ENCODE measurements around the gene CSMD2. TPM values are rescaled to one million over a fixed set of nuclear protein-coding genes. Genes with fewer than 3 reads are reported as not detected.

The CSMD2 gene
- total RNA-seq, 2 experiments from 2014 or later = not detected

GRCh38 chr1:33745942-33746341 is 419.1 kb downstream of the CSMD2 start:
- Histone ChIP-seq H3K27me3 (ENCODE audit: control insufficient read depth in 1 of 2, insufficient read depth in 2 of 2, low read length in 2 of 2) (peaks cover 3 to 8% of the 10 kb centered on the region in 2 experiments), H3K4me3 (ENCODE audit: low read length) (no peak overlapping the region), H3K36me3 (ENCODE audit: insufficient read depth, low read length) (no peaks in the 10 kb centered on the region), H3K9me3 (ENCODE audit: control insufficient read depth in 1 of 2, insufficient read depth in 1 of 2, low read length in 2 of 2) (peaks cover 0 to 6% of the 10 kb centered on the region in 2 experiments), H3K4me1 (ENCODE audit: insufficient read depth, low read length) (no peaks in the 10 kb centered on the region), H3K27ac (ENCODE audit: low read depth in 1 of 2, low read length in 2 of 2) (no peak overlapping the region)
- peaks cover 2% of the 10 kb centered on the region for H3K9me3 Mint-ChIP-seq
- no peak overlapping the region for H3K27ac Mint-ChIP-seq
- ATAC-seq (ENCODE audit: poor library complexity) (no peak), DNase-seq (no peak)
- H3K27me3 Mint-ChIP-seq = peaks cover 18% of the 10 kb centered on the region
- TF ChIP-seq, protein P1, sequence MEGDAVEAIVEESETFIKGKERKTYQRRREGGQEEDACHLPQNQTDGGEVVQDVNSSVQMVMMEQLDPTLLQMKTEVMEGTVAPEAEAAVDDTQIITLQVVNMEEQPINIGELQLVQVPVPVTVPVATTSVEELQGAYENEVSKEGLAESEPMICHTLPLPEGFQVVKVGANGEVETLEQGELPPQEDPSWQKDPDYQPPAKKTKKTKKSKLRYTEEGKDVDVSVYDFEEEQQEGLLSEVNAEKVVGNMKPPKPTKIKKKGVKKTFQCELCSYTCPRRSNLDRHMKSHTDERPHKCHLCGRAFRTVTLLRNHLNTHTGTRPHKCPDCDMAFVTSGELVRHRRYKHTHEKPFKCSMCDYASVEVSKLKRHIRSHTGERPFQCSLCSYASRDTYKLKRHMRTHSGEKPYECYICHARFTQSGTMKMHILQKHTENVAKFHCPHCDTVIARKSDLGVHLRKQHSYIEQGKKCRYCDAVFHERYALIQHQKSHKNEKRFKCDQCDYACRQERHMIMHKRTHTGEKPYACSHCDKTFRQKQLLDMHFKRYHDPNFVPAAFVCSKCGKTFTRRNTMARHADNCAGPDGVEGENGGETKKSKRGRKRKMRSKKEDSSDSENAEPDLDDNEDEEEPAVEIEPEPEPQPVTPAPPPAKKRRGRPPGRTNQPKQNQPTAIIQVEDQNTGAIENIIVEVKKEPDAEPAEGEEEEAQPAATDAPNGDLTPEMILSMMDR (IDR thresholded peaks at IDR 0.05) = no peak
- ChIA-PET CTCF (no interaction called here), POLR2A (no interaction called here)
- intact Hi-C loops (cut with DNase I, micrococcal nuclease) = no loop called here
- H3K4me3 Mint-ChIP-seq = no peak overlapping the region
- no peaks in the 10 kb centered on the region for H3K36me3 Mint-ChIP-seq (ENCODE audit: low read depth)
- H3K4me1 Mint-ChIP-seq (ENCODE audit: low read depth) = no peaks in the 10 kb centered on the region

DNA sequence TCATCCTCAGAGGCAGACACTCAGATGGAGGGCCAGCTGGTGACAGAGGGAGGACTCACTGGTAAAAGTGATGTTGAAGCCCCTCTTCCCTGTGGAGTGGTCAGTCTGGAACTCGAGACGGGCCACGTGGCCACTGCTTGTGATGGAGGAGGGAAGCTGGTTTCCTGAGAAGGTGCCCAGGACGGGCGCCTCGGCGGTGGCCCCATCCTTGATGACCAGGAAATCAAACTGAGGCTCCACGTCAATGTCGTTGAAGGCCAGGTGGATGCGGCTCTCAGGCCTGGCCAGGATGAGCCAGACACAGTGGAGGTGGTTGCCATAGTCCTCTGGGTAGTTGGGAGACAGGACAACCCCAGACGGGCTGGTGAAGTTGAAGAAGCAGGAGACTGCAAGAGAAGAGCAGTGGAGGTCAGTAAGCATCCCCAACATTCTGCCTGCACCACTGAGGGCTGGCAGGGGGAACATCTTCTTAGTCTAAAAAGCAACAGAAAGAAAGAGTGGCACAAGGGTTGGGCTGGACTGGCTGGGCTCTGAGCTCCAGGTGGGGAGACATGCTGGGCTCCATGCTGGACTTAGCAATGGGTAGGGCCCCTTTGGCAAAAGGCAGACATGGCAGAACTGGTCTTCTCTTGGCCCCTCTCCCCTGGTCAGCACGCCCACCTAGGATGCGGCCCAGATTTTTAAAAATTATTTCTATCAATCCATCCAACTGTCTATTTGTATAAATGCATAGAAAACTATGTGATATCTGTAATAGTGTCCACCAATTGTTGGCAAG is 421.6 kb downstream of the CSMD2 start:
- Mint-ChIP-seq H3K4me3 (no peak overlapping the region), H3K4me1 (ENCODE audit: low read depth) (no peaks in the 10 kb centered on the region), H3K27ac (no peak overlapping the region), H3K9me3 (no peaks in the 10 kb centered on the region), H3K36me3 (ENCODE audit: low read depth) (no peaks in the 10 kb centered on the region), H3K27me3 (peaks cover 27% of the 10 kb centered on the region)
- Histone ChIP-seq H3K4me1 (ENCODE audit: insufficient read depth, low read length) (no peaks in the 10 kb centered on the region), H3K9me3 (ENCODE audit: control insufficient read depth in 1 of 2, insufficient read depth in 1 of 2, low read length in 2 of 2) (peaks cover 0 to 16% of the 10 kb centered on the region in 2 experiments), H3K36me3 (ENCODE audit: insufficient read depth, low read length) (no peaks in the 10 kb centered on the region), H3K27me3 (ENCODE audit: control insufficient read depth in 1 of 2, insufficient read depth in 2 of 2, low read length in 2 of 2) (peaks cover 3 to 8% of the 10 kb centered on the region in 2 experiments), H3K4me3 (ENCODE audit: low read length) (no peak overlapping the region), H3K27ac (ENCODE audit: low read depth in 1 of 2, low read length in 2 of 2) (no peak overlapping the region)
- POLR2A ChIA-PET = no interaction called here
- TF ChIP-seq, protein P1 (IDR thresholded peaks at IDR 0.05) = no peak
- DNase-seq (no peak), ATAC-seq (ENCODE audit: poor library complexity) (no peak)
- intact Hi-C loops (cut with DNase I, micrococcal nuclease) = no loop called here
- CTCF ChIA-PET = no interaction called here

DNA sequence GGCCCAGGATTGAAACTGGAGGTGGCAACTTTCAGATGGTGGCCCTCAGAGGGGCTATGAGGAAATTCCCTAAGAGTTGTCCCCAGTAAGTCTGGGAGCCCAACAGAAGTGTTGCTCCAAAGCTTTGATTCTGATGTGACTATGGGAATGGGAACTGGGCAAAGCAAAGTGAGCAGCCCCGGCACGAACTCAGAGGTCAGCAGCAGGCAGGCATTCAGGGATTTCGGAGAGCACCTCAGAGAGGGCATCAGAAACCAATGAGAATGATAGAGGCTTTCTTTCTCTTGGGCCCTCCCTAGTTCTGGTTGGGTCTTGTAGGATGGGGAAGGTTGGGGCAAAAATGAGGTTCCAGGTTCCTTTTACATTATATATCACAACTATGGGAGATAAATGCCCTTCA is 422.4 kb downstream of the CSMD2 start:
- H3K9me3 Mint-ChIP-seq = no peaks in the 10 kb centered on the region
- TF ChIP-seq, protein P1 (IDR thresholded peaks at IDR 0.05) = no peak
- peaks cover 29% of the 10 kb centered on the region for H3K27me3 Mint-ChIP-seq
- no peak overlapping the region for H3K27ac ChIP-seq (ENCODE audit: low read depth in 1 of 2, low read length in 2 of 2)
- intact Hi-C loops (cut with DNase I, micrococcal nuclease) = no loop called here
- no peaks in the 10 kb centered on the region for H3K36me3 ChIP-seq (ENCODE audit: insufficient read depth, low read length)
- H3K4me3 ChIP-seq (ENCODE audit: low read length) = no peak overlapping the region
- ATAC-seq (ENCODE audit: poor library complexity) (no peak), DNase-seq (no peak)
- no peaks in the 10 kb centered on the region for H3K36me3 Mint-ChIP-seq (ENCODE audit: low read depth)
- POLR2A ChIA-PET = no interaction called here
- peaks cover 3 to 8% of the 10 kb centered on the region in 2 experiments for H3K27me3 ChIP-seq (ENCODE audit: control insufficient read depth in 1 of 2, insufficient read depth in 2 of 2, low read length in 2 of 2)
- peaks cover 0 to 17% of the 10 kb centered on the region in 2 experiments for H3K9me3 ChIP-seq (ENCODE audit: control insufficient read depth in 1 of 2, insufficient read depth in 1 of 2, low read length in 2 of 2)
- CTCF ChIA-PET = no interaction called here
- H3K4me1 ChIP-seq (ENCODE audit: insufficient read depth, low read length) = no peaks in the 10 kb centered on the region
- no peak overlapping the region for H3K4me3 Mint-ChIP-seq
- H3K4me1 Mint-ChIP-seq (ENCODE audit: low read depth) = no peaks in the 10 kb centered on the region
- H3K27ac Mint-ChIP-seq = no peak overlapping the region

Measured in CD4-positive, alpha-beta T cell (primary cell).